ENCODE measurements around the gene GNLY. TPM values are rescaled to one million over a fixed set of nuclear protein-coding genes. Genes with fewer than 3 reads are reported as not detected.
"Not testable (repeated sequence)": the region's sequence is repeated elsewhere in the genome, so short reads cannot be mapped to it uniquely, and the experiment has no call there.

GNLY gene
- total RNA-seq, 1 donor from 2014 or later, result not detected

DNA sequence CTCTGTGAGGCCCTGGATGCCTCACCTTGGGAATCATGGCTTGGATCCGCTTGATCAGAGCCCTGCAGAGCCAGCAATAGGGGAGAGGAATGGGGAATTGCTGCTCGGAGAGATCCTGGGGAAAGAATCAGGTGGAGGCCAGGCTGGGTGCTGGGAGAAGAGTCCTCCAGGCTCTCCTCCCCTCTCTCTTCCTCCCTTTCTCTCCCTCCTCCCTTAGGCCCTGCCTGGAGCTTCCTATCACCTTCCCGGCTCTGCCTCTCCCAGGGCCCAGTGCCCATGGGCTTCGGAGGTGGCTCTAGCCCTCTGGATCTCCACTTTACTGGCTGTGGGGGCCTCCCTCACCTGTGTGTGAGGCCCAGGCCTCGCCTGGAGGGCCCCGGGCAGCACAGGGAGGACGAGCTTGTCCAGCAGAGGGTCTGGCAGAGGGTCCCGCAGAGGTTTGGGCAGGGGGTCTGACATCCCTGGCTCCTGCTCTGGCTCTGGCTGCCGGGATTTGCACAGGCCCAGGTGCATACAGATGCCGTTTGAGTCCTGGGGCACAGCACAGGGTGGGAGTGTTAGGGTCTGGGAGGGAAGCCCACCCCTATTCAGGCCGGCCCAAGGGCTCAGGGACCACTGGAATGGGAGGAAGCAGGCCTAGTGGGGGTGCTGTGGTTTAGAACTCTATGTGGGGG is 28.8 kb upstream of the GNLY start:
- DNase-seq, result no peak

DNA sequence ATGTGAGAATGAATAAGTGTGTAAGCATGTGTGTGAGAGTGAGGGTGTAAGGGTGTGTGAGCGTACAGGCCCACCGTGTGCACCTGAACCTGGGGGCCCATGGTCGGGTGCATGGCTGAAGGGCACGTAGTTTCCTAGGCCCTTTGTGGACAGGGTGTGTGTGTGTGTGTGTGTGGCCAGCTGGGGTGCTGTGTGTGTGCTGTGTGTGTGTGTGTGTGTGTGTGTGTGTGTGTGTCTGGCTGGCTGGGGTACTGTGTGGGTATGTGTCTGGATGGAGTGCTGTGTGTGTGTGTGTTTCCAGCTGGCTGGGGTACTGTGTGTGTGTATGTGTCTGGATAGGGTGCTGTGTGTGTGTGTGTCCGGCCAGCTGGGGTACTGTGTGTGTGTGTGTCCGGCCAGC is 28.1 kb upstream of the GNLY start:
- DNase-seq, result no peak

DNA sequence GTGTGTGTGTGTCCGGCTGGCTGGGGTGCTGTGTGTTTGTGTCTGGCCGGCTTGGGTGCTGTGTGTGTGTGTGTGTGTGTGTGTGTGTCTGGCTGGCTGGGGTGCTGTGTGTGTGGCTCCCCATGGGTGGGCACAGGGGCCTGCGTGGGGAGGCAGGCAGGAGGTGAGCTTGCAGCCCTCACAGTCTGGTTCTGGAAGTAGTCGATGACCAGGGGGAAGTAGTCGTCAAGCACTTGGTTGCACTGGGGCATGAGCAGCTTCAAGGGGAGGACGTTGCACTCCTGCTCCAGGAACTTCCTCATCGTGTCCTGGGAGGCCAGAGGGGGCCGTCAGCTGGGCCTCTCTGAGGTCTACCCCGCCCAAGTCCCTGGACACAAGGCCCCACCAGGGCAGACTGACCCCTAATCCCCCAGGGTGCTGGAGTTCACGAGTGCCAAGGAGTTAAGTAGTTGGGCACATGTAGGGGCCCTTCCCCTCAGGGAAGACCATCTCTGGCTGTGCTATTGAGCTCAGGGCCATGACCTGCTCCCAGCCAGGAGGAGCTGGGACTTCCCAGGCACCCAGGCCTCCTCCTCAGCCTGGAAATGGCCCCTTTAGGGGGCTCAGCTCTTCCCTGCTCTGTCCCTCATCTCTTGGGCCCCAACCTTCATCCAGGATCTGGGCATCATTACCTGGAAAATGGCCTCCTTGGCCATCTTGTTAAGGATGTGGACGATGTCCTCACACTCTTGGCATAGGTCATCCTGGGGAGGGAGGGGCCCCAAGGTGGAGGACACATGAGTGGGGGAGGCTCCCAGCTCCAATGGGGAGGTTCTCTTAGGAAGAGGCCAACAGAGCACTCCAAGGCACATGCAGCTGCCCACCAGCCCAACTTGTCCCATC is 27.5 kb upstream of the GNLY start:
- no peak for DNase-seq

DNA sequence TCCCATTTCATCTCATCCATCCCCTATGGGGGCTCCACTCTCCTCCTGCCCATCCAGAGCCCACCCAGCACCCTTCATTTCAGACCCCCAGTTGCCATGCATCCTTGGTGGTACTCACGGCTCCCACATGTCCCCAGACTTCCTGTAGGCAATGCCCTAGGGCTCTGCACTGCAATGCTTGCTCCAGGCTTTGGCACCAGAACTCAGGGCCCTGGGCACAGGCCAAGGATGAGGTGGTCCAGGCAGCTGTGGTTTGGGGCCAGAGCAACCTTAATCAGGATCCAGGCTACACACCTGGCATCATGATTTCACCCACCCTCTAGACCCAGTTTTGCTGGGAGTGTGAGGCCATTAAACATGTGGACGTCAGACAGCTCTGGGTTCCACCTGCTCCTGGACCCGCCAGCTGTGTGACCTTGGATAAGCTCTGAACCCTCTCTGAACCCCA is 26.6 kb upstream of the GNLY start:
- DNase-seq, result no peak

DNA sequence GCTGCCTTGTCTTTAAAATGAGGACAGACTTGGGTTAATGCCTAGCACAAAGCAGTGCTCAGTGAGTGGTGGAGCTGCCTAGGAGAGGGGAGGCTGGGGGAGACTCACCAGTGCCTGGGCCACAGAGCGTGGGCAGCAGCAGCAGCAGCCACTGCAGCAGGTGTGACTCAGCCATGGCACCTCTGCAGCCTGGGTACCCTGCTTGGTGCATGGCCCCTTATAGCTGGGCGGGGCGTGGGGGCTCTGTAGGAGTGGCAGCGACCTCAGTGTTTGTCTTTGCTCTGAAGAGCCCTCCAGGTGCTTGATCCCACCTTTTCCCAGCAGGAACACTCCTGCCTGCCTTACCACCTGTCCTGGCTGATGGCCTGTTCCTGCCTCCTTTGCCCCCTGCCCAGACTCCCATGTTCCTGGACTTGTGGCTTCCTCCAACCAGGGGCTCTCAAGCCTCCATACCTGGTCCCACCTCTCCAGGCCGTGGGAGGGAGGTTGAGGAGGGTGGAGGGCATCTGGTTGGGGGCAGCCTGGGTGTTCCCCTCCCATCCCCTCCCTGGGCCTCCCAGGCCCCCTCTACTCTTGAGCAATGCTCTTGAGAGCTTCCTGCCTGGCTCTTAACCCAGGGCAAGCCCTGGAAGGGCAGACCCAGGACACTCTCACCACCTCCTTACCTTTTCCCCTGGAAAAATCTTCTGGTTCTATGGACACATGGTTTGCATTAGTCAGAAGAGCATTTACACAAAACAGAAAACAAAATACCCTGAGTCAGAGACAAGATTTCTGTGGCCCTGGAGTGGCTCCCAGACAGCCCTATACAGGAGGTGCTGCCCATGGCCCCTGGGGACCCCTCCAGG is 25.9 kb upstream of the GNLY start, which contains the start of gene SFTPB:
Gene SFTPB, minus strand, starts transcription at position 191 of the 848 bp plus-strand sequence. Its CDS starts 16 bp downstream, at position 175.
- no peak for DNase-seq

- DNase-seq, result no peak
Observed at GRCh38 chr2:85668857-85669142, 25.4 kb upstream of the GNLY start.

GRCh38 chr2:85669549-85669948 is 24.6 kb upstream of the GNLY start:
- DNase-seq, result no peak

DNA sequence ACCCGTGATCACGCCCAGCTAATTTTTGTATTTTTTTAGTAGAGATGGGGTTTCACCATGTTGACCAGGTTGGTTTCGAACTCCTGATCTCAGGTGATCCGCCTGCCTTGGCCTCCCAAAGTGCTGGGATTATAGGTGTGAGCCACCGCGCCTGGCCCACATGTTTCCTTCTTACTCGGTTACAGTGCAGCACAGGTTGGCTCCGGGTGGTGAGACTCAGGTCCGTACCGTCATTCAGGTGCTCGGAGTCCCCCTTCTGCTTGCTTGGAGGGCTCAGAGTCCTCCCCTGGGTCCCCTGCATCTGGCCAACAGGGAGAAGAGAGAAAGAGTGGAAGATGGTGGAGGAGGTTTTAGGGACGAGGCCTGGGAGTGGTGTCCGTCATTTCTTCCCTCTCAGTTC is 23.7 kb upstream of the GNLY start:
- not testable (repeated sequence) for DNase-seq

GRCh38 chr2:85672456-85672855 is 21.7 kb upstream of the GNLY start:
- DNase-seq, result no peak

DNA sequence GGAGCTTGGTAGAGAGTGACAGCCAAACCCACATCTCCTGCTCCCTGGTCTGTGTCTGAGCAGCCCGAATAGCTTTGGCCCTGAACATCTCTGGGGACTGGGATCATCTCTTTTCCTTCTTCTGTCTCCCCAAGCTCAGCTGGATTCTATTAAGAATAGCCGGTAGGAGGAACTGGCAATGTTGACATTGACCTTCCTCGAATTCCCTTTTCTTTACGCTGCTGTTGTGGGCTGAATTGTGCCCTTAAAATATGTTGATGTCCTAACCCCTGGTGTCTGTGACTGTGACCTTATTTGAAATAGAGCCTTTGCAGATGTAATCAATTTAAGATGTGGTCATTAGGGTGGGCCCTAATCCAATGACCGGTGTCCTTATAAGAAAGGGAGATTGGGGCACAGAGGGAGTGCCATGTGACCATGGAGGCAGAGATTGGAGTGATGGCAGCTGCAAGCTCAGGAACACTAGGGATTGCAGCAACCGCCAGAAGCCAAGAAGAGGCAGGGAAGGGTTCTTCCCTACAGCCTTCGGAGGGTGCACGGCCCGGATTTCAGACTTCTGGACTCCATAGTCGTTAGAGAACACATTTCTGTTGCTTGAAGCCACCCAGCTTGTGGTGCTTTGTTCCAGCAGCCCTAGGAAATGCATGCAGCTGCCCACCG is 20.3 kb upstream of the GNLY start:
- no peak for DNase-seq

GRCh38 chr2:85674417-85674816 is 19.7 kb upstream of the GNLY start:
- no peak for DNase-seq

- no peak for DNase-seq
Observed at GRCh38 chr2:85675427-85675826, 18.7 kb upstream of the GNLY start.

GRCh38 chr2:85675866-85676548 is 18.2 kb upstream of the GNLY start:
- DNase-seq, result no peak

GRCh38 chr2:85678377-85678776 is 15.8 kb upstream of the GNLY start:
- DNase-seq, result no peak

GRCh38 chr2:85678794-85679672 is 15.1 kb upstream of the GNLY start:
- DNase-seq, result peak; percentile 87

GRCh38 chr2:85680707-85681371 is 13.3 kb upstream of the GNLY start:
- DNase-seq, result no peak

DNA sequence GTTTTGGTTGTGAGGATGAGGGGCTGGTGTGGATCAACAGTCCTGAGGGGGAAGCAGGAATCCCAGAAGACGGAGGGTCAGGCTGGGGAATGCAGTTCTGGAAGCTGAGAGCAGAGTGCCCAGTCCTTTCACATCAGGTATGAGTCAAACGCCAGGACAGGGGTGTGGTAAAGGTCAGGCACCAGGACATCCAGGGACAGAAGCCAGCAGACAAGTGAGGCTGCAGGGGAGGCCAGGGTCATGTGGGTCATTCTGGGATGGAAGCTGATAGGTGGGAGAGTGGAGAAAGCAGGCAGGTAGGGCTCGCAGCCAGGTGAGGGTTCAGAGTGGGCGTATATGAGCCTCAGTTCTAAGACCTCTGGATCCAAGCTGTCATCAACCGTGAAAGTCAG is 12.8 kb upstream of the GNLY start:
- no peak for DNase-seq

DNA sequence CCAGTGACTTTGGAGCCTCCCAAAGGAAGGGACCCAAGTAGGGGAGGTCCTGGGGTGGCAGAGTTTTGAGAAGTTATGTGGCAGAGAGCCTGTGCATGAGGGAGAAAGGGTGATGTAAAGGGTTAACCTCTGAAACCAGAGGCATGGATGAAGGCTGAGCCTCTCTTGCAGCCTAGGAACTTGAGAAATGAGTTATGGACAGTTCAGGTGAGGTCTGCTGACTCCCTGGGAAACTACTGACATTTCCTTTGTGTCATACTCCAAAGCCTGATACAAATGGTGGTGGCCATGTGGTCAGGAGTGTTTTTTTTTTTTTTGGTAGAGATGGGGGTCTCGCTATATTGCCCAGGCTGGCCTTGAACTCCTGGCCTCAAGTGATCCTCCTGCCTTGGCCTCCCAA is 12.4 kb upstream of the GNLY start:
- no peak for DNase-seq

DNA sequence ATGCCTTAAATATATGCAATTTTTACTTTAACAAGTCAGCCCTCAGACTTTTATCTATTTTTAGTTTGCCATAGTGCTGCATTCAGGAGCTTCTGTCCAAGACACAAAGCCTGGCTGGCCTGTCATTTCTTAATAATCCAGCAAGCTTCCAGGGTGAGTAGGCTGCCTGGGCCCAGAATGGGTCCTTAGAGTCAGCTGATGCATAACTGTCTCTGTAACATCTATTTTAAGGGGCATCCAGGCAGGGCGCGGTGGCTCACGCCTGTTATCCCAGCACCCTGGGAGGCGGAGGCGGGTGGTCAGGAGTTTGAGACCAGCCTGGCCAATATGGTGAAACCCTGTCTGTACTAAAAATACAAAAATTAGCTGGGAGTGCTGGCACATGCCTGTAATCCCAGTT is 11.8 kb upstream of the GNLY start:
- DNase-seq, result peak; percentile 14

DNA sequence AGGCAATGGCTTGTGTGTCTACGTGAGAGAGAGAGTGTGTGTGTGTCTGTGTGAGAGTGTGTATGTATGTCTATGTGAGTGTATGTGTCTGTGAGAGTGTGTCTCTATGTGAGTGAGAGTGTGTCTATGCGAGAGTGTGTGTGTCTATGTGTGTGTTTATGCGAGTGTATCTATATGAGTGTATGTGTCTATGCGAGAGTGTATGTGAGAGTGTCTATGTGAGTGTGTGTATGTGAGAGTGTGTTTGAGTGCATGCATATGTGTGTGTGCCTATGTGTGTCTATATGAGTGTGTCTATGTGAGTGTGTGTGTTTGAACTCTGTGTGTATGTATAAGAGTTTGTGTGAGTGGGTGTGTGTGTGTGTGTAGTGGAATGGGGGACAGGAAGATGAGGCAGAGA is 9.8 kb upstream of the GNLY start:
- DNase-seq, result no peak
